GM21423 (cell line): ENCODE data around the gene CLDN5.
A peak's percentile ranks its signal among the peaks of the same experiment; 100 is the strongest.

Source experiments
- ATAC-seq: cut with Tn5 transposase; IDR thresholded peaks from one replicate; pipeline ENCODE4 v1.9.1; 2021; ENCODE audit warnings: mild to moderate bottlenecking, moderate library complexity; ENCODE audit not compliant: unreplicated experiment

The CLDN5 gene

DNA sequence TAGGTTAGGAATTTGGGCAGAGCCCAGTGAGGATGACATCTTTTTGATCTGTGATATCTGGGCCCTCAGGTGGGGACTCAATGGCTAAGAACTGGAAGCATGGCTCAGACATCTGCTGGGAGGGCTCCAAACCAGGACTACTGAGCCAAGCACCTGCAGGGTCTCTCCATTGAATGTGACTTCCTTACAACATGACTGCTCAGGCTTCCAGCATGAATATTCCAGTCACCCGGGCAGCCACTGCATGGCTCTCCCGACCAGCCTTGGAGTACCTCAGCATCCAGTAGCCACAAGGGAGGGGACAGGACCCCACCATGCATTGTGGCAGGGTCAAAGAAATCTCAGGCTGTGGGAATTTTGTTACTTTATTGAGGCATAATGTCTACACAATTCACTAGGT, 35.9 kb downstream of the CLDN5 start:
- no peak for ATAC-seq

DNA sequence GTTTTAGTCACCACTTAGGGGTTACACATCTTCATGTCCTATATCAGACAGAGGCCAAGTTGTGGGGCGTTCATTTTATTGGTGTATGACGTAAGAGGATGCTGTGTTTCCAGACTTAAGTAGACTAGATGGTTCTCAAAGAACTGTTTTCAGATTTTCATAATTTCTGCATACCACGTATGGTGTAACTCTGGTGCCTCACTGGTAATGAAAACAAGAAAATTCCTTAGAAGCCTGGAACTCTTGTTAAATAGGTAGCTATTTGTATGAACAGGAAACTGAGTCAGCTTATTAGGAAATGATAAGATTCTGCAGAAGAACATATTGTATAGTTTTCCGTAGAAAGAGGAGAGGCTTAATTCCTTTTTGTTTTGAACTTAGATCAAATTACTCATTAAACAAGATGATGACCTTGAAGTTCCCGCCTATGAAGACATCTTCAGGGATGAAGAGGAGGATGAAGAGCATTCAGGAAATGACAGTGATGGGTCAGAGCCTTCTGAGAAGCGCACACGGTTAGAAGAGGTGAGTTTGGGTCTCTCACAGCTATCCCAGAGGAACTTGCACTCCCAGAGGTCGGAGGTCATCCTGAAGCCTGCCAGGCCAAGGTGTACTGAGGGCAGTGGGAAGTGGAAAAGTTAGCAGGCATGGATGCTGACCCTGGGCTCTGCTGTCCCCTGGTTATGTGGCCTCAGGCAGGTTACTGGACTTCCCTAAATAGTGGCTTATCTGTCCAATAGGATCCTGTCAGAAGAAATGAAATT, 40.5 kb downstream of the CLDN5 start:
- ATAC-seq, result no peak

DNA sequence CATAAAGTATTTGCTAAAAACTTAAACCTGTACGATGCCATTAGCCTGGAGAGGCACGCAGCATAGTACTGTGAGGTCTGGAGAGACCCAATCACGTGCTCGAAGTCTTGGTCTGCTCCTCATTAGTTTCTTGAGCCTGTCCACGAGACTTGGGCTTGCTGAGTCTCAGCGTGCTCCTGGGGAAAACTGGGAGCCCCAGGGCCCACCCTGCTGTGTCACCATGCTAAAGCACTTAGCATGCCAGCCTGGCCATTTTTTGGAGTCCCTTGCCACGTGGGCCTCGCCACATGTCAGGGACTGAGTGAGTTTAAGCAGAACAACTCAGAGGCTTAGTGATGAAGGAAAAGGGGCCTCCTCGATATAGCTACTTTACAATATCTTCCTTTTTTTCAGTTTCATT, 41.9 kb downstream of the CLDN5 start:
- ATAC-seq, result no peak

DNA sequence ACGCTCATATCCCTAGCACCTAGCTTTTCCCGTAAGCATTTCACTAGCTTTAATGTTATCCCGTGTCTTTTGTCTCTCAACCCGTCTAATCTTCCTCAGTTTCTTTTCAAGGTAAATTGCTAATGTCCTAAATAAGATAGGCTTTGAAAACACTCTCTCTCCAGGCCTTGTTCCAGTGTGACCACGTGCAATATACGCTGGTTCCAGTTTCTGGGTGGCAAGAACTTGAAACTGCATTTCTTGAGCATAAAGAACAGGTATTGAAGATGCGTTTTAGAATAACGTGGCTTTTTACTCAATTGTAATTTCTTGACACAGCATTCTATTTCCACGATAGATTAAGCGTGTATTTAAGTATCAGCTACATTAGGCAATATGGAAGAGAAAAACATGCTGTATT, 43.4 kb downstream of the CLDN5 start:
- no peak for ATAC-seq

DNA sequence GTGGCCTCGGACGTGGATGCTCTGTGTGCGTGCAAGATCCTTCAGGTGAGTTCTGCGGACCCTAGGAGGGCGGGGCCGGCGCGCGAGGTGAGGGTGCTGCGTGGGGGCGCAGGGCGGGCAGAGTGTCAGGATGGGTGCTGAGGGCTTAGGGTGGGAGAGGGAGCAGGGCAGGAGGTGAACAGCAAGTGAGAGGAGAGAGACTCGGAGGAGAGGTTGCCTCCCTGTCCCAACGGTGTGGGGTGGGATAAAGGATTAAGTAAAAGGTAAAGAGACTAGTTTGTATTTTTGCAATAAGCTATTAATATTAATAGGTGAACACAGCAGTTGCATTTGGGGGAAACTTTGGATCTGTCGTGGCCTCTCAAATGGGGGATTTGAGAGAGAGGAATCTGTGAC, 44.0 kb downstream of the CLDN5 start:
- no peak for ATAC-seq

DNA sequence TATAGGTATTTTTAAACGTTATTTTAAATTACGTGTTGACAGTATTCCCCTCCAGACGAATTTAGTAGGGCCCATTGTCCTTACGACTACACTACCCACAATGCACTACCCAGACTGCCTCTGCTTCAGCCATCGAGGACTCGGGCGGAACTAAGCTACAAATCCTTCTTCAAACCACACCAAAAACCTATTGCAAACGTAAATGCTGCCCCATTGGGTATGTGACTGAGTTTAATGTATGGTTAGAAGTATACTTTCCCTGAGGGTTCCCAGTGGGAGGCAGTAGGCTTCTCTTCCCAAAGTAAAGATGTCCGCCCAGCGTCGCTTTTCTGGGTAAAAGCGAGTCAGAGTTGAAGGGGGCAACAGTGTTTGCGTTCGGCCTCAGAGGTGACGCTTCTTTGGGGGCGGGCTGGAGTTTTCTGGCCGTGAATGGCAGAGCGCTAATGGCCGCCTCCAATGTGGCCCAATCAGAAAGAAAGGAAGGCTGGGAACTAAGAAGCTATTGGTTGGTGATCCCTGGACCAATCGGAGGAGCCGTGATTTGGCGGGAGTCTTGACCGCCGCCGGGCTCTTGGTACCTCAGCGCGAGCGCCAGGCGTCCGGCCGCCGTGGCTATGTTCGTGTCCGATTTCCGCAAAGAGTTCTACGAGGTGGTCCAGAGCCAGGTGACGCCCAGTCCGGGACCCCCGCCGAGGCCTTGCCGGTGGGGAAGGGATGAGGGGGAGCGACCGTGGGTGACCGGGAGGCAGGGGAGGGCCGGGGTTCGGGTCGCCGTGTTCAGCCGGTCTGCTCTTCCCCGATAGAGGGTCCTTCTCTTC, 44.6 kb downstream of the CLDN5 start, which contains the start of gene CDC45:
CDC45 (plus strand) TSS at position 566 of the 818 bp plus-strand sequence; CDS start at position 615, 49 bp downstream.
- ATAC-seq, result peak; percentile 87

DNA sequence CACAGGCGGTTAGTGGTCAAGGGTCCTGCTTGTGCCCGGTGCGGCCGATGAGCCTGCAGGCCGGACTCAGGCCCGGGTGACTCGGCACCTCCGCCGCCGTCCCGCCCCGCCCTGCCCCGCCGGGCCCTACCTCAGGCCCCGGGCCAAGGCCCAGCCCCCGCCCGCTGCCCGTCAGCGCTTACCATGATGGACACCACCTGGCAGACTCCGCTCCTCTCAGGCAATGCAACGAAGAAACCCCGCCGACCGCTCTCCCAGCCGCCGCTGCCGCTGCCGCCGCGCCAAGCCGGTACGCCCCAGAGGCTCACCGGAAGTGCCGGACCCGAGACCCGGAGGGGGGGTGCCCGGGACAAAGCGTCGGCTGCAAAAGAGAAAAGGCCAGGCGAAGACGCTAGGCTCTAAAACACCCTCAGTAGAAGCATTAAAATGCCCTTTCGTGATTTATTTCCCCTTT, 45.3 kb downstream of the CLDN5 start, which contains the start of gene UFD1:
UFD1 (minus strand) TSS at position 293 of the 454 bp plus-strand sequence; CDS start at position 185, 108 bp downstream.
- peak; percentile 41 for ATAC-seq

DNA sequence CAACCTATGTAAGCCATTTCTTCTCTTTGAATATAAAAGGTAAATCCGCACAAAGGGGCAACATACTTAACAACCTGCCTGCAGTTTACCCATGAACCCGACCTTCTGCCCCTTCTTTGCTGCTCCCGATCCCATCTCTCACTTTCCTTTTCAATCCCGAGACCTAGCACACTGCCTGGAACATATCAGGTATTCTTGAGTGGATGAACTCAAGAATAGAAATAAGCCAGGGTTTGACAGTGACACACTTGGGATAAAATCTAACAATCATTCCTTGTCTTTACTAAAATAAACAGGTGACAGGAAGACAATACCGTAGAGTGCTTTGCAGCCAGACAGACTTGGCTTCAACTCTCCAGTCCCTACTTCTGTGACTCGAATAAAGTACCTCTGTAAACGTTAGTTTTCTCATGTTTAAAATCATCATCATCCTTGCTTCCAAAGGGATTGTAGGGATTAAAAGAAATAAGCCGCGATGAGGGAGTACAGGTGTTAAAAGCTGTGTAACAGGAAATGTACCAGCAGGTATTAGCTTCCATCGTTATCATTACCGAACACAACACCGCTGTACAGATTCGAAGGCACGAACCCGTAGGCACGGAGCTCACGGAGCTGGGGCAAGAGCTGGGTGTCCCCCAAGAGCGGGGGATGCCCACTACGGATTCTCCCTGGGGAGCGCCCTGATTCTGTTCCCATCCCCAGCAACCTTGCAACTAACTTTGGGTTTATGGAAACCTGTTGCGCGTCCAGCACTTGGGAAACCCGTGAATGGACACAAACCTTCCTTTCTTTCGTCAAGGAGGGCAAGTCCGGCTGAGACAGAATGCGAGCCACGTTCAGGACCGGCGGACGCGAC, 45.9 kb downstream of the CLDN5 start:
- ATAC-seq, result no peak

DNA sequence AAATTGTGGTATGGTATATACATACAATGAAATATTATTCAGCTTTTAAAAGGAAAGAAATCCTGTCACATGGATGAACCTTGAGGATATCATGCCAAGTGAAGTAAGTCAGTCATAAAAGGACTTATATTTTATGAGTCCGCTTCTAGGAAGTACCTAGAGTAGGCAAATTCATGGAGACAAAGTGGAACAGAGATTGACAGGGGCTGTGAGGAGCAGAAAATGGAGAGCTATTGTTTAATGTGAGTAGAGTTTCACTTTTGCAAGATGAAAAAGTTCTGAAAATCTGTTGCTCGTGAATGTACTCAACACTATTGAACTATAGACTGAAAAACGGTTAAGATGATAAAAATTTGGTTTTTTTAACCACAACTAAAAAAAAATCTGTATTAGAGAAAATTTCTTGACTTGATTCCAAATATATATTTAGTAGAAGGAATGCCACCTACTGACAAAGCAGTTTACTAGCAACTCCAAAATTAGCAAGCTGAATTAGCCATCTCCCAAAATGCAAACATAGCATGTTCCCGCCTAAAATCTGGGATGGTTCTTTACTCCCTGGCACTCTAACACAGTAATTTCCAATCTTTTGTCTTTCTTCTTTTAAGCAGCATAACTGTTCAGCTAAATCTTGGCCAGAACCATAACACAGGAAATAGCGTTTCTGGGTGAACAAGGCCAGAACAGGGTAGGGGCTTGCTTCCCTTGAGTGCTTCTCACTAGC, 46.7 kb downstream of the CLDN5 start:
- ATAC-seq, result no peak

DNA sequence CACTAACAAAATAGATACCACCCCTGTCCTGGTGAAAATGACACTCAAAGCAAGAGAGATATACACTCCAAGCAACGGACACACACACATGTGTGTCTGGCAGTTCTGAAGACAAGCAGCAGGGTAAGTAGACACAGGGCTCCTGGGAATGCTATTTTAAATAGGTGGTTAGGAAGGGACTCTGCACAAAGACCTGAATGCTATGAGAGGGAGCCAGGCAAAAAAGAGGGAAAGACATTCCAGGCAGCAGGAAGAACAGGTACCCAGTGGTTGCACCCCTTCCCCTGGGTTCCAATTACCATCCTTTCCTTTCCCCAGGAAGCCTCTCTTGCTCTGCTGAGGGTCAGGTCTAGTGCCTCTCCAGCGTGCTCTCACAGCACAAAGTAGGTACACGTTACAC, 48.2 kb downstream of the CLDN5 start:
- no peak for ATAC-seq

DNA sequence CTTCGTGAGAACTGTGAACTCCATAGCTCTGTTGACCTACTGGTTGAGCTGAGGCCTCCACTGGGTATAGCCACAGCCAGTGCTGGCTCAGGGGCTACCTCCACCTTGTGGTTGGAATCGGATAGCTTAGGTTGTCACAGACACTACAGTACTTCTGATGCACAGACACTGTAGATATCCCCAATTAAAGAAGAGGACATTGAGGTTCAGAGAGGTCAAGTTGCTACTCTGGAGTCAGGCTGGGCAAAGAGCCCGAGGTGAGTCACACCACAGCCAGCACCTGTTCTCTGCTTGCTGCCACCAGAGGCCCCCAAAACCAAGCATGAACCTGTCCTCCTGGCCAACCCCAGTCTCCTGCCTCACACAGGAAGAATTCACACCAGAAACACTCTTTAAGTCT, 50.6 kb downstream of the CLDN5 start:
- ATAC-seq, result no peak
